HG03469 (cell line): Measurements from ENCODE around the gene USP43.

Experiments used
- ATAC-seq: cut with Tn5 transposase; IDR thresholded peaks from one replicate; pipeline ENCODE4 v1.9.1; 2021; ENCODE audit warnings: mild to moderate bottlenecking, moderate library complexity, moderate number of reproducible peaks; ENCODE audit not compliant: unreplicated experiment

Gene USP43

DNA sequence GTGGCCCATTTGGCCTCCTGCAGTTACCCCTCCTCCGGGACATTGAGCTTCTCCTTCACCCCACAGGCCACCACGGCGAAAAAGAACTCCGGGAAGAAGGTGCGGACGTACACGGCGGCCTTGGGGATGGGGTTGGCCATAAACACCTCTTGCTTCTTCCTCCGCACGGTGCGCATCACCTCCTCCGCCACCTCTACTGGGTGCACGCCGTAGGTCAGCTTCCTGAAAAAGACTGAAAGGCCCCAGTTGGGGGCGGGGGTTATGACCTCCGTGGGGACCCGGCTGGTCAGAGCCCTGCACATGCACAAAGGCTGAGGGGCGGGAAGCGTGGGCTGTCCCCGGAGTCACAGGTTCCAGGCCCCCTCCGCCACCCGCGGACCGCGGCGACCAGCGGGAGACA lies 126.1 kb downstream of the USP43 start:
- ATAC-seq, result no peak

DNA sequence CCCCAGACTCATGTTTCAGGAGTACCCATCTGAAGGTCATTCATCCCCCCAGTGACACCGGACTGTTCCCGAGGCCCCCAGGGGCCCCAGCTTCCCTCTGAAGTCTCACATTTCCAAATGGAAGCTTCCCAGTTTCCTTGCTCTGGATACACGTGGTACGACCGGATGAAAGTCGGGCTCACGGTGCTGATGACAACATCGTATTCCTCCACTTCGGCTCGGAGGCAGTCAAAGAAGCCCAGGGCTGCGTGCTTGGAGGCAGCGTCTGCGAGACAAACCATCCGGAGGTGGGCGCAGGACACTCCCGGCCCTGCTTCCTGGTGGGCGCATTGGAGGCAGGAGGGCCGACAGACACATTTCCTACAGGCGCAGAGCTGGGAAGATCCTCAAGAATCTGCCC lies 127.3 kb downstream of the USP43 start:
- no peak for ATAC-seq

- ATAC-seq, result no peak
Observed at GRCh38 chr17:9776911-9777310, 131.6 kb downstream of the USP43 start.
